Measurements from ENCODE around the gene ZNF165.
"Not testable (repeated sequence)": the region's sequence is repeated elsewhere in the genome, so short reads cannot be mapped to it uniquely, and the experiment has no call there.

Gene ZNF165

GRCh38 chr6:28122283-28122682 is 41.9 kb downstream of the ZNF165 start:
- not testable (repeated sequence) for DNase-seq

GRCh38 chr6:28124350-28124970 is 44.1 kb downstream of the ZNF165 start, which contains the start of gene ZSCAN16:
Gene ZSCAN16 (plus strand): TSS chr6:28124609. CDS start chr6:28125444, 835 bp downstream.
- peak; percentile 72 for DNase-seq

DNA sequence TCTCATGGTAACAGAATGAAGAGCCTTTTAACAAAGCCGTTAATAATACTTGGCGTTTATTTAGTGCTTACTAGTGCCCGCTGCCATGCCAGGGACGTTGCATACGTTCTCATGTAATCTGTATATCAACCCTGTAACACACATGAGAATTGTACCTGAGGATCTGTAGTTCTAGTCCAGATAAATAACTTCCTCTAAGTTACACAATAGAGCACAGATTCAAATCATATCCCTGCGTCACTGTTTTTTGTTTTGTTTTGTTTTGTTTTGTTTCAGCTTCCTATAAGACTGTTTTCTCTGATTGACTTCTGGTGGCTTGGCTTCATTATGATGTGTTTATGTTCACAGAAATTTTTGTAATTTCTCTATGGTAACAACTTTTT is 44.6 kb downstream of the ZNF165 start:
- DNase-seq, result no peak

GRCh38 chr6:28125401-28125800 is 45.0 kb downstream of the ZNF165 start:
- no peak for DNase-seq

DNA sequence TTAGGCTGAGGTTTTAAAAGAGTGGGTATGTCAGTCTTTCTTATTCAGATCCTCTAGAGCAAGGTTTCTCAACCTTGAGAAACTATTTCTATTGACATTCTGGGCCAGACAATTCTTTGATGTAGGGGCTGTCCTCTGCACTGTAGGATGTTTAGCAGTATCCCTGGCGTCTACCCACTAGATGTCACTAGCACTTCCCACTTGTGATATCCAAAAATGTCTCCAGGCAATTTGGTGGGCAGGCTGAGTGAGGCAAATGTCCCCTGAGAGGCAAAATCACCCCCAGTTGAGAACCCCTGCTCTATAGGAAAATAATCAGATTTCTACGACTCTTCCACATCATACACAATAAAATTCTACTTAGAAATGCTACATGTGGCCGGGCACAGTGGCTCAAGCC is 53.6 kb downstream of the ZNF165 start:
- no peak for DNase-seq

- no peak for DNase-seq
Measured at GRCh38 chr6:28134716-28135115, 54.3 kb downstream of the ZNF165 start.

DNA sequence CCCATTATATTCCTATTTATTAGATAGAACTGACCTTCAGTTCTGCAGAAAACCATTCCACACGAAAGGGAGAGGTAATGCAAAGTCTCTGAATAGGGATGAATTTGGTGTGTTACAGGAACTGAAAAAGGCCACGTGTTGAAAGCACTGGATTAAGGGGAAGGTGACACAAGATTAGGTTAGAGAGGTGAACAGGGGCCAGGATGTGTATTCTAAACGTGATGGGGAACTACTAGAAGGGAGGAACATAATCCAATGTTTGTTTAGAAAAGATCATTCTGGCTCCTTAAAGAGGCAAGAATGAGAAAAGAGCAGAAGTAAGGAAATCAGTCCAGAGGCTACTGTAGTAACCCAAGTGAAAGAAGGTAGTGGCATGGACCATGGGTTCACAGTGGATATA is 55.0 kb downstream of the ZNF165 start:
- DNase-seq, result no peak

DNA sequence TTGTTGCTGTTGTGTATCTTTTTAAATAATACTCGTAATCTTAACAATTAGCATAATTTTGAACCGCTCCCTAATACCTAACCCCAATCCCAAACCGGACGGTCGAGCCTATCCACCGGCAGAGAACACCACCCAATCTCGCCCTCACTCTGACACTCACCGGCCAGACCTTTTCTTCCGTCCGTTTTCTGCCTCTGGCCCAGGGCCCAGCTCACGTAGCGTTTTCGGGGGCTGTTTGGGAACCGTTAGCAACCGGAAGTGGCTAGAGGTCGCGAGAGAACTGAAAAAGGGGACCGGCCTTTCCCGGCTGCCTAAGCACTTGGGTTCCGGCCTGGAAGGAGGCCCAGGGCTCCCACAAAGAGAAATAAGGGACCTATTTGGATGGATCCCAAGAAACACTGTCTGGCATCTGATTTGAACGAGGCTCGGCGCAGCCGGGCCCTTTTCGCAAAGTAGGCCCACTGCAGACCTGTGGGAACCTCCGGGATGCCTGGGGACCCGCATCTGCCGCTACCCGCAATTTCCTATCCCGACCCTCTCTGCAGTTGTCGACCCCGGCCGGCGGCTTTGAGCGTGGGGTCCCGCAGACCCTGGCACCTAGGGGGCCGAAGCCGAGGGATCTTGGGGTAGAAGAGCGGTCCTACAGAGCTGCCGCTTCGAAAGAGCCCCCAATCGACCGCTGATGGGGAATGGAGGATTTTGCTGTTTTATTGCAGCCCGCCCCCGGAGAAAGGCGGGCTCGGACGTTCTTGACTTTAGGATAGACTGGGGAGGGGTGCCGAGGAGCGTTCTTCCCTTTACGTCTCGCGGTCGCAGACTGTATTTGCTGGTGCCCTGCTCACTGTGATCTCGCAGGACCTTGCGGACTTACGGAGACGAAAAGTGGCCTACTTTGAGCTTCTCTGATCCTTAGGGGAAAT is 56.5 kb downstream of the ZNF165 start:
- DNase-seq, result peak; percentile 69

DNA sequence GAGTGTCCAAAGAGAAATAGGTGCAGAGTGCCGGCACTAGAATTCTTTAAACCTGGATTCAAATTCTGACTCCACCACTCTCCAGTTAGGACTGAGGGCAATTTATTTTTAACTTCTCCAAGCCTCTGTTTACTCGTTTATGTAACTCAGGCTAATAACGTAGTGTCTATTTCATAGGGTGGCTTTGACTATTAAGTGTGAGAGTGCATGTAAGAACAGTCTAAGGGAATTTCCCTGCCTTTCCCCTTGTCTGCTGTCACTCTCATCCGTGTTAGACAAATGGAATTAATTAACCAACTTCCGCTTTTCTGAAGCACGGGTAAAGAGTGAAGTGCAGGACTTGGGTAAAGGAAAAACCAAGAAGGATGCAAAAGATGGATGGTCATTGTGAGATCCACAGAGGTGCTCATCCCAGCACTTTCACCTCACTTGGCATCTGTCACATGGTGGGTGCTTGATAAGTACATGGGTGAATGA is 57.2 kb downstream of the ZNF165 start:
- DNase-seq, result no peak
